IMR-90 (cell line): Measurements from ENCODE around the gene ARPC1A.
"Not testable (repeated sequence)": the region's sequence is repeated elsewhere in the genome, so short reads cannot be mapped to it uniquely, and the experiment has no call there.

Experiments
- CEBPB ChIP-seq: IDR thresholded peaks from 2 replicates; pipeline ENCODE4 v1.6.1; 2012; ENCODE audit warnings: low read depth, low read length, improper control_type of control experiment
- POLR2A ChIP-seq: IDR thresholded peaks from 2 replicates; pipeline ENCODE4 v1.6.1; 2012; ENCODE audit warnings: mild to moderate bottlenecking, low read depth, low read length
- SMC3 ChIP-seq: fragments of 150-350 bp; IDR thresholded peaks from 2 replicates; pipeline ENCODE4 v1.6.1; 2016; ENCODE audit warnings: low read depth, mild to moderate bottlenecking, antibody characterized with exemption, low read length, moderate library complexity

DNA sequence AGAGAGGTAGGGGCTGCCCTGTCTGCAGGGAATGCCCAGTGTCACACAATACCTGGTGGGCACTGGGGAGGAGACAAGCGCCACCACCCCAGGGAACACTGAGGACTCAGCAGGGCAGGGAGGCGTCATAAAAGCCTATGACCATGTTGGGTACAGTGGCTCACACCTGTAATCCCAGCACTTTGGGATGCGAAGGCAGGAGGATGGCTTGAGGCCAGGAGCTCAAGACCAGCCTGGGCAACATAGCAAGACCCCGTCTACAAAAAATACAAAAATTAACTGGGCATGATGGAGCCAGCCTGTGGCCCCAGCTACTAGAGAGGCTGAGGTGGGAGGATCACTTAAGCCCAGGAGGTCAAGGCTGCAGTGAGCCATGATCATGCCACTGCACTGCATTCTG is 41.5 kb upstream of the ARPC1A start:
- TF ChIP-seq POLR2A, CEBPB, SMC3: not testable (repeated sequence)
